H9 (cell line): ENCODE data around the gene OR52E1. TPM values are rescaled to one million over a fixed set of nuclear protein-coding genes. Genes with fewer than 3 reads are reported as not detected.

ENCODE experiments used
- DNase-seq: peaks from one replicate; pipeline ENCODE4 v3.0.0-alpha.2; 2017
- H2AFZ ChIP-seq: one replicate; pipeline ENCODE4 v1.6.1; 2013; ENCODE audit warnings: mild to moderate bottlenecking, low read length, control low read depth, moderate library complexity
- H2AK5ac ChIP-seq: 2 replicates; pipeline ENCODE4 v1.6.1; 2013; ENCODE audit warnings: low read length, control low read depth, mixed read lengths; ENCODE audit not compliant: insufficient read length
- H2BK120ac ChIP-seq: one replicate; pipeline ENCODE4 v1.6.1; 2013; ENCODE audit warnings: low read depth, mild to moderate bottlenecking, low read length, control low read depth, inconsistent platforms; ENCODE audit not compliant: poor library complexity, severe bottlenecking
- H2BK12ac ChIP-seq: 2 replicates; pipeline ENCODE4 v1.6.1; 2013; ENCODE audit warnings: low read length, control low read depth, mixed read lengths, low read depth; ENCODE audit not compliant: insufficient read length
- H2BK15ac ChIP-seq: 2 replicates; pipeline ENCODE4 v1.6.1; 2013; ENCODE audit warnings: low read depth, low read length, control low read depth
- H2BK20ac ChIP-seq: one replicate; pipeline ENCODE4 v1.6.1; 2013; ENCODE audit warnings: low read depth, mild to moderate bottlenecking, low read length, control low read depth, inconsistent platforms; ENCODE audit not compliant: poor library complexity, severe bottlenecking
- H2BK5ac ChIP-seq: 2 replicates; pipeline ENCODE4 v1.6.1; 2013; ENCODE audit warnings: low read length, control low read depth, mixed read lengths; ENCODE audit not compliant: insufficient read length
- H3K14ac ChIP-seq: 2 replicates; pipeline ENCODE4 v1.6.1; 2013; ENCODE audit warnings: low read length, control low read depth; ENCODE audit not compliant: insufficient read depth
- H3K18ac ChIP-seq: 2 replicates; pipeline ENCODE4 v1.6.1; 2013; ENCODE audit warnings: low read depth, mild to moderate bottlenecking, mixed read lengths, low read length, control low read depth; ENCODE audit not compliant: insufficient read length
- H3K23ac ChIP-seq: 2 replicates; pipeline ENCODE4 v1.6.1; 2013; ENCODE audit warnings: low read length, control low read depth, mixed read lengths, low read depth; ENCODE audit not compliant: insufficient read length
- H3K23me2 ChIP-seq: 2 replicates; pipeline ENCODE4 v1.6.1; 2013; ENCODE audit warnings: low read depth, mild to moderate bottlenecking, mixed read lengths, low read length, control low read depth; ENCODE audit not compliant: insufficient read length, poor library complexity, severe bottlenecking
- H3K27ac ChIP-seq: 2 replicates; pipeline ENCODE4 v1.5.1; 2013; ENCODE audit warnings: low read length, control low read depth, mixed read lengths, low read depth; ENCODE audit not compliant: insufficient read length
- H3K27me3 ChIP-seq: 2 replicates; pipeline ENCODE4 v1.6.1; 2013; ENCODE audit warnings: low read length, control low read depth, inconsistent platforms; ENCODE audit not compliant: insufficient read depth
- H3K4ac ChIP-seq: 2 replicates; pipeline ENCODE4 v1.6.1; 2013; ENCODE audit warnings: low read depth, mild to moderate bottlenecking, control low read depth, inconsistent platforms, low read length, moderate library complexity
- H3K4me1 ChIP-seq: 2 replicates; pipeline ENCODE4 v1.6.1; 2013; ENCODE audit warnings: low read length, control low read depth, inconsistent platforms; ENCODE audit not compliant: insufficient read depth
- H3K4me2 ChIP-seq: 2 replicates; pipeline ENCODE4 v1.6.1; 2013; ENCODE audit warnings: low read length, control low read depth, mixed read lengths; ENCODE audit not compliant: insufficient read length, insufficient read depth
- H3K56ac ChIP-seq: 2 replicates; pipeline ENCODE4 v1.6.1; 2013; ENCODE audit warnings: low read depth, mild to moderate bottlenecking, mixed read lengths, low read length, control low read depth; ENCODE audit not compliant: insufficient read length
- H3K79me1 ChIP-seq: 2 replicates; pipeline ENCODE4 v1.6.1; 2013; ENCODE audit warnings: low read depth, mild to moderate bottlenecking, moderate library complexity, low read length, control low read depth, inconsistent platforms; ENCODE audit not compliant: insufficient read depth, poor library complexity, severe bottlenecking
- H3K79me2 ChIP-seq: 2 replicates; pipeline ENCODE4 v1.6.1; 2013; ENCODE audit warnings: low read length, control low read depth, inconsistent platforms; ENCODE audit not compliant: insufficient read depth
- H3K9ac ChIP-seq: 2 replicates; pipeline ENCODE4 v1.6.1; 2013; ENCODE audit warnings: low read length, control low read depth, mixed read lengths; ENCODE audit not compliant: insufficient read length; ENCODE audit errors: extremely low read depth
- H3K9me3 ChIP-seq: one replicate; pipeline ENCODE4 v1.6.1; 2013; ENCODE audit warnings: low read depth, low read length, inconsistent platforms; ENCODE audit not compliant: control insufficient read depth
- H3T11ph ChIP-seq: one replicate; pipeline ENCODE4 v1.6.1; 2013; ENCODE audit warnings: mild to moderate bottlenecking, low read length, control low read depth, inconsistent platforms
- H4K20me1 ChIP-seq: one replicate; pipeline ENCODE4 v1.6.1; 2013; ENCODE audit not compliant: control insufficient read depth, insufficient read length, insufficient read depth
- H4K5ac ChIP-seq: 2 replicates; pipeline ENCODE4 v1.6.1; 2013; ENCODE audit warnings: low read depth, mild to moderate bottlenecking, mixed read lengths, low read length, control low read depth; ENCODE audit not compliant: insufficient read length
- H4K8ac ChIP-seq: replicated peaks from 2 replicates; pipeline ENCODE4 v1.6.1; 2013; ENCODE audit warnings: low read length, control low read depth, mixed read lengths, low read depth; ENCODE audit not compliant: insufficient read length
- H4K91ac ChIP-seq: 2 replicates; pipeline ENCODE4 v1.6.1; 2013; ENCODE audit warnings: low read depth, mild to moderate bottlenecking, moderate library complexity, mixed read lengths, low read length, control low read depth; ENCODE audit not compliant: insufficient read length
- H3K27ac Mint-ChIP-seq, 3 experiments: 2 replicates in 2 of 3; 3 replicates in 1 of 3; pipeline ENCODE4 v1.8.0; 2020 to 2021; ENCODE audit warnings: mixed read lengths in 3 of 3, mild to moderate bottlenecking in 1 of 3, moderate library complexity in 1 of 3
- H3K27me3 Mint-ChIP-seq: 2 replicates; pipeline ENCODE4 v1.8.0; 2021; ENCODE audit warnings: low read depth, mild to moderate bottlenecking, moderate library complexity, mixed read lengths
- H3K36me3 Mint-ChIP-seq, 3 experiments: 2 replicates in 2 of 3; 3 replicates in 1 of 3; pipeline ENCODE4 v1.8.0; 2020 to 2021; ENCODE audit warnings: low read depth in 3 of 3, mixed read lengths in 3 of 3; ENCODE audit not compliant: insufficient read depth in 1 of 3
- H3K4me1 Mint-ChIP-seq, 2 experiments: 2 replicates each; pipeline ENCODE4 v1.8.0; 2020; ENCODE audit warnings: mixed read lengths in 2 of 2
- H3K4me3 Mint-ChIP-seq, 2 experiments: 2 replicates in 1 of 2; 3 replicates in 1 of 2; pipeline ENCODE4 v1.8.0; 2020 to 2021; ENCODE audit warnings: mild to moderate bottlenecking in 2 of 2, mixed read lengths in 2 of 2, moderate library complexity in 1 of 2
- H3K9me3 Mint-ChIP-seq, 2 experiments: 2 replicates in 1 of 2; 3 replicates in 1 of 2; pipeline ENCODE4 v1.8.0; 2020; ENCODE audit warnings: mild to moderate bottlenecking in 2 of 2, mixed read lengths in 2 of 2, moderate library complexity in 1 of 2
- CTCF ChIP-seq: fragments of 200-600 bp; sonication (generic); conservative IDR thresholded peaks from 3 replicates; pipeline ENCODE4 v1.8.0; 2021; ENCODE audit warnings: antibody characterized with exemption, mild to moderate bottlenecking
- WGBS: extraction: QIAGEN DNeasy Blood & Tissue Kit; methylation state at CpG from one replicate; pipeline ENCODE4 v1.1.7; 2013; ENCODE audit warnings: missing lambda C conversion rate, low lambda C conversion rate, mixed read lengths; ENCODE audit not compliant: insufficient read length; ENCODE audit errors: extremely low coverage; 5-methylcytosine and 5-hydroxymethylcytosine counted together
- total RNA-seq: library from RNA; stranded (reverse); gene quantifications from 2 replicates; pipeline ENCODE4 v1.2.1, GENCODE V29; 2021

OR52E1 gene
- total RNA-seq, 1 experiment from 2014 or later: not detected

GRCh38 chr11:5118893-5119292 lies 49.5 kb downstream of the OR52E1 start:
- H3K4me3 Mint-ChIP-seq: no peak overlapping the region
- Histone ChIP-seq H2AK5ac (no peak overlapping the region), H3K18ac (no peak overlapping the region), H3K4me1 (no peaks in the 10 kb centered on the region), H2BK20ac (no peak overlapping the region), H2BK12ac (no peak overlapping the region), H3K23ac (no peak overlapping the region), H3K27ac (no peak overlapping the region), H4K8ac (no peak overlapping the region), H3K14ac (no peak overlapping the region), H3K4ac (no peak overlapping the region), H3K9ac (no peak overlapping the region), H2BK15ac (no peak overlapping the region), H2BK120ac (no peak overlapping the region), H3K9me3 (no peaks in the 10 kb centered on the region), H4K20me1 (no peaks in the 10 kb centered on the region), H3K79me1 (no peaks in the 10 kb centered on the region), H3K27me3 (no peaks in the 10 kb centered on the region), H2AFZ (no peak overlapping the region), H3K23me2 (no peaks in the 10 kb centered on the region), H3K79me2 (no peaks in the 10 kb centered on the region), H3K56ac (no peak overlapping the region), H4K5ac (no peak overlapping the region), H2BK5ac (no peak overlapping the region), H3K4me2 (no peak overlapping the region), H3T11ph (no peak overlapping the region), H4K91ac (no peak overlapping the region)
- DNase-seq: no peak
- peaks cover 2 to 3% of the 10 kb centered on the region in 2 experiments; a peak in 2 of 4 replicates for H3K4me1 Mint-ChIP-seq
- peaks cover 0 to 4% of the 10 kb centered on the region in 2 experiments; a peak in 1 of 5 replicates for H3K9me3 Mint-ChIP-seq
- H3K27me3 Mint-ChIP-seq: no peaks in the 10 kb centered on the region; the same call in 1 of the 2 replicates
- H3K27ac Mint-ChIP-seq: no peak overlapping the region
- 100% methylated on average over 1 of the region's 1 CpG for WGBS
- H3K36me3 Mint-ChIP-seq: no peaks in the 10 kb centered on the region
- TF ChIP-seq CTCF: no peak

Other genes with a start within 250 kb of the OR52E1 start
- not detected in 2 replicates for gene OR51F2, start 248.3 kb upstream of the OR52E1 start, total RNA-seq
- gene OR51S1, start 220.4 kb upstream of the OR52E1 start, total RNA-seq: not detected in 2 replicates
- not detected in 2 replicates for gene OR51T1, start 187.7 kb upstream of the OR52E1 start, total RNA-seq
- gene OR51A7, start 165.8 kb upstream of the OR52E1 start, total RNA-seq: not detected in 2 replicates
- gene OR51G2, start 150.2 kb upstream of the OR52E1 start, total RNA-seq: not detected in 2 replicates
- gene OR51G1, start 145.2 kb upstream of the OR52E1 start, total RNA-seq: not detected in 2 replicates
- not detected in 2 replicates for gene OR51A4, start 122.0 kb upstream of the OR52E1 start, total RNA-seq
- not detected in 2 replicates for gene OR51A2, start 113.9 kb upstream of the OR52E1 start, total RNA-seq
- gene OR51L1, start 74.7 kb upstream of the OR52E1 start, total RNA-seq: not detected in 2 replicates
- not detected in 2 replicates for gene OR52J3, start 23.0 kb upstream of the OR52E1 start, total RNA-seq
- not detected in 2 replicates for gene OR52E2, start 9.9 kb upstream of the OR52E1 start, total RNA-seq
- not detected in 2 replicates for gene OR52A5, start 68.8 kb downstream of the OR52E1 start, total RNA-seq
- 0.09 and 0.42 TPM in 2 replicates for gene OR52A1, start 85.2 kb downstream of the OR52E1 start, total RNA-seq
- not detected in 2 replicates for gene OR51V1, start 131.1 kb downstream of the OR52E1 start, total RNA-seq
- not detected in 2 replicates for gene HBB, start 157.5 kb downstream of the OR52E1 start, total RNA-seq
- not detected in 2 replicates for gene HBD, start 164.9 kb downstream of the OR52E1 start, total RNA-seq
- not detected in 2 replicates for gene HBG1, start 180.3 kb downstream of the OR52E1 start, total RNA-seq
- not detected in 2 replicates for gene HBG2, start 185.2 kb downstream of the OR52E1 start, total RNA-seq
- gene HBE1, start 200.4 kb downstream of the OR52E1 start, total RNA-seq: not detected in 2 replicates
- not detected in 2 replicates for gene OR51B4, start 232.4 kb downstream of the OR52E1 start, total RNA-seq